Right lobe of liver (tissue), 6 donors: ENCODE measurements around the gene KRT31. TPM values are rescaled to one million over a fixed set of nuclear protein-coding genes. Genes with fewer than 3 reads are reported as not detected.

Source experiments
- ATAC-seq, 4 donors: fragments of 200-7000 bp; cut with Tn5 transposase; one replicate each; pipeline ENCODE4 v1.9.1; 2020; ENCODE audit warnings: mild to moderate bottlenecking in 4 of 4, moderate library complexity in 4 of 4
- DNase-seq, 3 donors: peaks; one replicate each; pipeline ENCODE4 v3.0.0-alpha.2; 2020
- H3K27ac ChIP-seq, 3 donors: fragments of 200-600 bp; one replicate each; pipeline ENCODE4 v1.8.0; 2022
- H3K27me3 ChIP-seq, 2 donors: fragments of 200-600 bp; one replicate each; pipeline ENCODE4 v1.8.0; 2022
- H3K36me3 ChIP-seq, 4 donors: fragments of 200-600 bp; sonication (generic) in 1 of 4; one replicate each; pipeline versions ENCODE4 v1.5.1 to v1.8.0; 2017 to 2022; ENCODE audit warnings: control low read depth in 1 of 4
- H3K4me1 ChIP-seq, 4 donors: fragments of 200-600 bp; sonication (generic) in 1 of 4; one replicate each; pipeline versions ENCODE4 v1.5.1 to v1.8.0; 2017 to 2022; ENCODE audit warnings: control low read depth in 1 of 4
- H3K4me3 ChIP-seq, 3 donors: fragments of 200-600 bp; one replicate each; pipeline ENCODE4 v1.8.0; 2022
- H3K9me3 ChIP-seq, 4 donors: fragments of 200-600 bp; sonication (generic) in 1 of 4; one replicate each; pipeline versions ENCODE4 v1.5.1 to v1.8.0; 2017 to 2022; ENCODE audit warnings: control low read depth in 1 of 4
- POLR2A ChIP-seq: fragments of 450-650 bp; IDR thresholded peaks from one replicate; pipeline ENCODE4 v1.6.1; 2017; ENCODE audit warnings: antibody characterized with exemption, mild to moderate bottlenecking
- WGBS: methylation state at CpG from one replicate; pipeline ENCODE4 v1.1.6; 2018; ENCODE audit warnings: low coverage, low lambda C conversion rate; ENCODE audit not compliant: insufficient coverage; ENCODE audit errors: missing lambda C conversion rate; 5-methylcytosine and 5-hydroxymethylcytosine counted together
- intact Hi-C, 2 donors: fragments of 100-400 bp; cut with DNase I; formaldehyde crosslinking; loops; one replicate each; pipeline versions ENCODE4 v1.11.2 to v1.14.1; 2022
- total RNA-seq, 6 experiments: library from RNA; depleted of rRNA in 2 of 6; stranded (reverse); fragments of >200 nt in 2 of 6; fragmentation: NEBNext Ultra II Directional in 3 of 6; extraction: Animal tissue kit (Norgen Biotek cat#: 25700) in 3 of 6; gene quantifications; one replicate each; pipeline versions ENCODE4 v1.1.0 to v1.2.4, GENCODE V29; 2016 to 2023
- TF ChIP-seq, protein P1 (sequence below), 4 donors: fragments of 200-600 bp in 3 of 4; fragments of 450-650 bp in 1 of 4; IDR thresholded peaks; one replicate each; pipeline versions ENCODE4 v1.5.1 to v1.8.0; 2016 to 2022; ENCODE audit warnings: antibody characterized with exemption in 4 of 4, mild to moderate bottlenecking in 2 of 4
- donor health status: DM: no; HTN: yes; CAD: no.
- donor health status: DM: no; HTN: no; CAD: no.
- donor health status: DM: no; HTN: no; CAD: no.
- donor health status: DM: no; HTN: yes; CAD: no.
- donor health status: DM: no; HTN: yes; CAD: no.

The KRT31 gene
- total RNA-seq, 6 experiments from 2014 or later = not detected

DNA sequence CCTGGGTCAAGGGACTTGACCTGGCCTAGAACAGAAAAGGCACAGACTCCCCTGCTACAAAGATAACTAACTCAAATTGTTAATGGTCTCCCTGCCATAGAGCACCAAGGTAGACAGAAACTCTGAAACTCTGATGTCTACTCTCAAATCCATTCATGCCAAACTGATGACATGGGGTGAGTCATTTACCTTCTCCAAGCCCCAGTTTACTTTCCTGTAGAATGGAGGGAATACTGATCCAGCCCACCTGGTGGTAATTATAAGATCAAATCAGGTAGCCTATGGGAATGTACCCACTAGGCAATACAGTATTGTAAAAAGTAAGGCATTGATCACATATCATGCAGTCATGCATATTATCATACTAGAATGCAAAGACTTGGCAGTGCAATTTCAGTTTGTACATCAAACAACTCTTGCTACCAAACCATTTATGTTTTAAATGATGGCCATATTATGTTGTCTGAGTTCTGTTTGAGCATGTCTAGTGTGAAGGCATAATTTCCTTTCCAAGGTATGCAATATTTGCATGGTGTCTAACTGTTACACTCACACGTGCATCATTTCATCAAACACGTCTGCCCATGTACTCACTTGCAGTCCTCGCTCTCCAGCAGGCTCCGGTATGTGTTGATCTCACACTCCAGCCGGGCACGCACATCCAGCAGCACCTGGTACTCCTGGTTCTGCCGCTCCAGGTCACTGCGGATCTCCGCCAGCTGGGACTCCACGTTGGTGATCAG is 3.0 kb downstream of the KRT31 start:
- no peaks in the 10 kb centered on the region for H3K9me3 ChIP-seq

DNA sequence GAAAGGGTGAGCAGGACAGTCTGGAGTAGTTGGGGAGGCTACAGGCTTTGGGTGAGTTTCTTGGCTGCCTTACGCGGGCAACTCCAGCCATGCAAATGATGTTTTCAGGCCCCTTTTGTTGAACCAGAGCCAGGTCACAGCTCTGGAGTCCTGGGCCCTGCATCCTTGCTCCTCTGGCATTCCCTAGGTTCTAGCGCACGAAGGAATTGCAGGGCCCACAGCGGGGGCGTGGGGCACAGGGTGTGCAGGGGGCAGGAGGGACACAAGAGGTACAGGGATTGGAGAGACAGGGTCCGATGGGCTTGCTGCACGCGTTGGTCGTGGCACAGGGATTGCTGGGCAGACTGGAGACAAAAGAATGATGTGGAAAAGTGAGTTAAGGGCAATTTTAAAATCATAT is 3.6 kb downstream of the KRT31 start:
- WGBS = 100% methylated on average over 2 of the region's 10 CpGs
- DNase-seq = no peak
- Histone ChIP-seq H3K36me3 (no peaks in the 10 kb centered on the region), H3K27ac (no peak overlapping the region), H3K9me3 (no peaks in the 10 kb centered on the region), H3K4me3 (no peak overlapping the region), H3K4me1 (no peaks in the 10 kb centered on the region), H3K27me3 (no peaks in the 10 kb centered on the region)
- ATAC-seq = no peak
- intact Hi-C loops = no loop called here
- TF ChIP-seq, protein P1, sequence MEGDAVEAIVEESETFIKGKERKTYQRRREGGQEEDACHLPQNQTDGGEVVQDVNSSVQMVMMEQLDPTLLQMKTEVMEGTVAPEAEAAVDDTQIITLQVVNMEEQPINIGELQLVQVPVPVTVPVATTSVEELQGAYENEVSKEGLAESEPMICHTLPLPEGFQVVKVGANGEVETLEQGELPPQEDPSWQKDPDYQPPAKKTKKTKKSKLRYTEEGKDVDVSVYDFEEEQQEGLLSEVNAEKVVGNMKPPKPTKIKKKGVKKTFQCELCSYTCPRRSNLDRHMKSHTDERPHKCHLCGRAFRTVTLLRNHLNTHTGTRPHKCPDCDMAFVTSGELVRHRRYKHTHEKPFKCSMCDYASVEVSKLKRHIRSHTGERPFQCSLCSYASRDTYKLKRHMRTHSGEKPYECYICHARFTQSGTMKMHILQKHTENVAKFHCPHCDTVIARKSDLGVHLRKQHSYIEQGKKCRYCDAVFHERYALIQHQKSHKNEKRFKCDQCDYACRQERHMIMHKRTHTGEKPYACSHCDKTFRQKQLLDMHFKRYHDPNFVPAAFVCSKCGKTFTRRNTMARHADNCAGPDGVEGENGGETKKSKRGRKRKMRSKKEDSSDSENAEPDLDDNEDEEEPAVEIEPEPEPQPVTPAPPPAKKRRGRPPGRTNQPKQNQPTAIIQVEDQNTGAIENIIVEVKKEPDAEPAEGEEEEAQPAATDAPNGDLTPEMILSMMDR (IDR thresholded peaks at IDR 0.05) = no peak
- TF ChIP-seq POLR2A = no peak

More for the DNA sequence above, 3.0 kb downstream of the KRT31 start:
- H3K36me3 ChIP-seq = no peaks in the 10 kb centered on the region
- WGBS = 79% methylated on average over 7 of the region's 10 CpGs
- DNase-seq (no peak), ATAC-seq (no peak)
- TF ChIP-seq POLR2A = no peak
- TF ChIP-seq, protein P1 (IDR thresholded peaks at IDR 0.05) = no peak
- no peak overlapping the region for H3K27ac ChIP-seq
- intact Hi-C loops = no loop called here
- H3K4me3 ChIP-seq = no peak overlapping the region
- no peaks in the 10 kb centered on the region for H3K27me3 ChIP-seq
- H3K4me1 ChIP-seq = no peaks in the 10 kb centered on the region

GRCh38 chr17:41393294-41393693 is 4.1 kb downstream of the KRT31 start:
- intact Hi-C loops = no loop called here
- H3K27me3 ChIP-seq = no peaks in the 10 kb centered on the region
- TF ChIP-seq, protein P1 (IDR thresholded peaks at IDR 0.05) = no peak
- no peak for TF ChIP-seq POLR2A
- no peak overlapping the region for H3K27ac ChIP-seq
- DNase-seq (no peak), ATAC-seq (peak; percentile 33 to 62 (median 44))
- H3K9me3 ChIP-seq = no peaks in the 10 kb centered on the region
- 40% methylated on average over 4 of the region's 5 CpGs for WGBS
- H3K4me3 ChIP-seq = no peak overlapping the region
- no peaks in the 10 kb centered on the region for H3K36me3 ChIP-seq
- no peaks in the 10 kb centered on the region for H3K4me1 ChIP-seq

GRCh38 chr17:41392278-41392677 is 5.1 kb downstream of the KRT31 start:
- intact Hi-C loops = no loop called here
- no peaks in the 10 kb centered on the region for H3K4me1 ChIP-seq
- ATAC-seq = peak in 2 of 4 donors; percentile 58 to 61
- TF ChIP-seq POLR2A = no peak
- TF ChIP-seq, protein P1 (IDR thresholded peaks at IDR 0.05) = no peak
- no peak overlapping the region for H3K27ac ChIP-seq
- WGBS = 82% methylated on average over 1 of the region's 1 CpG
- no peak overlapping the region for H3K4me3 ChIP-seq
- no peaks in the 10 kb centered on the region for H3K36me3 ChIP-seq
- DNase-seq = no peak
- no peaks in the 10 kb centered on the region for H3K27me3 ChIP-seq
- no peaks in the 10 kb centered on the region for H3K9me3 ChIP-seq
